Measurements from ENCODE around the gene HNRNPC. TPM values are rescaled to one million over a fixed set of nuclear protein-coding genes. Genes with fewer than 3 reads are reported as not detected.
A peak's percentile ranks its signal among the peaks of the same experiment; 100 is the strongest.

HNRNPC gene
- total and polyA plus RNA-seq, 2 experiments from 2014 or later: 584 to 674 TPM

DNA sequence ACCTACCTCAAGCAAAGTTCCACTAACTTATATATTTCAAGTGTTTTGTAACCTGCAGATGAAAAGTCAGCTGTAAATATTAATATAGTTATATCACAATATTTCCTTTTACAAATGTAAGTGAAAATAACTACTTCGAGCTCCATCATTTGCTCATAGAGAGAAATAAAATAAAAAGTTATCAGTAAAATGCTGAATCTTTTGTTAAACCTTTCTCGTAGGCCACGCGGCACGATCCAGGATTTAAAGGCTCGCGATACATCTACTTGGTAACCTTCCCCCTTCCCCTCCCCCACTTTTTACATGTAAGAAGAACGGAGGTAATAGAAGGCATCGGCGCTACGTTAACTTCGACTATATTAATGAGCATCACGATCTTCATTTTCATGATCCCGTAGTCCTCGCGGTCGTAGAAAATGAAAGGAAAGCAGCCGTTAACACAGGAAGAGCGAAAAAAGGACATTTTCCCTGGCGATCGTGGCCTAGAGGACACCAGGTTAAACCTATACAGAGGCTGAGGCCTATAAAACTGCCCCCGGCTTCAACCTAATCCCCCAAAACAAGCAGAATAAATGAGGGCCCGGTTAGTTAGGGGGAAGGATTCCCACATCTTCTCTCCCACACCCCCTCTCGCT is 508 bp downstream of the HNRNPC start:
- Histone ChIP-seq H3K4me2 (ENCODE audit: unreplicated experiment) (peak overlapping the region; percentile 97), H3K79me2 (ENCODE audit: insufficient read depth) (peaks cover 54% of the 10 kb centered on the region), H2AFZ (no peak overlapping the region), H3K4me1 (ENCODE audit: insufficient read depth) (peaks cover 35% of the 10 kb centered on the region), H3F3A (ENCODE audit: insufficient read depth) (peaks cover 50% of the 10 kb centered on the region), H3K9me2 (ENCODE audit: insufficient read depth) (no peaks in the 10 kb centered on the region), H3K27ac (peak overlapping the region; percentile 89), H3K36me3 (ENCODE audit: low read depth) (peaks cover 24% of the 10 kb centered on the region), H3K9ac (peak overlapping the region; percentile 99), H4K20me1 (ENCODE audit: insufficient read depth) (peaks cover 43% of the 10 kb centered on the region), H3K9me3 (ENCODE audit: low read depth) (no peaks in the 10 kb centered on the region), H3K27me3 (replicated peaks; ENCODE audit: insufficient read depth) (no peaks in the 10 kb centered on the region), H3K4me3 (peak overlapping the region; percentile 95)
- WGBS, 2 experiments (ENCODE audit: low coverage in 1 of 2, low lambda C conversion rate in 2 of 2, missing lambda C conversion rate in 2 of 2): 1% methylated on average over 24 of the region's 24 CpGs
- in situ Hi-C loops (cut with MboI): no loop called here
- peak; percentile 85 for DNase-seq
- TF ChIP-seq EZH2 (IDR thresholded peaks at IDR 0.05; ENCODE audit: insufficient read depth, poor library complexity, severe bottlenecking) (no peak), EZH2phosphoT487 (IDR thresholded peaks at IDR 0.05; ENCODE audit: insufficient read depth, low read depth) (no peak)

DNA sequence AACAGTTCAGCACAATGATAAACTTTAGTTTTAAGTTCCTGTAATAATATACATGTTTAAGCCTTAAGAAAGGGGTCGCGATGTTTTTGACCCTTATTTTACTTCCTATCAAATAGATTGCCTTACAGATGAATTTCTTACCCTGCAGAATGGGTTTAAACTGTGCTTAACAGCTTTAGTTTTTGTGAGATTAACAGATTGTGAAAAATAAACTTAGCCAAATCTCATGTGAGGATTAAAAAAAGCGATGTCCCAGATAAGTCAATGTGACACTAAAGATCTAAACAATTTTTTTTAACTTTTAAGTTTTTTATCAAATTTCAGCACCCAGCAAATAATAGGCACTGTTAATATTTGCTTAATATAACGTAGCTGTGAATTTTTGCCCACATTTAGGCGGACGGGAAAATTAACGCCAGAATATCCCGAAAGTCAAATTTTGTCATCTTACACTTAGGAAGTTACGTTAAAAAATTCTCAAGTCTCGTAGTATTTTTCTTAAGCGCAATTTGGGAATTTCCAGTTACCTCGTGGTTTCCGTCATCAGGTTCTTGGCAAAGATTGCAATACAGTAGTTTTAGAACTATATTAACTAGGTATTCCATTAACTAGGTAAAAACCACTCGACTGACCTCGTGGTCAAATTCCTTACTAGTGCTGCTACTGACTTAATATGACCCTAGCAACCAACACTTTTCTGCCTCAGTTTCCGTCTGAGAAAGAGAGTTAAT is 1.2 kb downstream of the HNRNPC start:
- Histone ChIP-seq H3F3A (ENCODE audit: insufficient read depth) (peaks cover 56% of the 10 kb centered on the region), H3K9ac (peak overlapping the region; percentile 99), H3K4me3 (peak overlapping the region; percentile 95), H3K79me2 (ENCODE audit: insufficient read depth) (peaks cover 61% of the 10 kb centered on the region), H3K36me3 (ENCODE audit: low read depth) (peaks cover 29% of the 10 kb centered on the region), H3K27ac (peak overlapping the region; percentile 89), H3K4me1 (ENCODE audit: insufficient read depth) (peaks cover 42% of the 10 kb centered on the region), H3K9me3 (ENCODE audit: low read depth) (no peaks in the 10 kb centered on the region), H3K27me3 (replicated peaks; ENCODE audit: insufficient read depth) (no peaks in the 10 kb centered on the region), H2AFZ (no peak overlapping the region), H3K9me2 (ENCODE audit: insufficient read depth) (no peaks in the 10 kb centered on the region), H3K4me2 (ENCODE audit: unreplicated experiment) (peak overlapping the region; percentile 97), H4K20me1 (ENCODE audit: insufficient read depth) (peaks cover 49% of the 10 kb centered on the region)
- TF ChIP-seq EZH2phosphoT487 (IDR thresholded peaks at IDR 0.05; ENCODE audit: insufficient read depth, low read depth) (no peak), EZH2 (IDR thresholded peaks at IDR 0.05; ENCODE audit: insufficient read depth, poor library complexity, severe bottlenecking) (no peak)
- in situ Hi-C loops (cut with MboI): no loop called here
- DNase-seq: peak; percentile 63
- whole genome bisulfite sequencing, 2 experiments (ENCODE audit: low coverage in 1 of 2, low lambda C conversion rate in 2 of 2, missing lambda C conversion rate in 2 of 2): 0 to 1% methylated on average over 16 of the region's 16 CpGs

DNA sequence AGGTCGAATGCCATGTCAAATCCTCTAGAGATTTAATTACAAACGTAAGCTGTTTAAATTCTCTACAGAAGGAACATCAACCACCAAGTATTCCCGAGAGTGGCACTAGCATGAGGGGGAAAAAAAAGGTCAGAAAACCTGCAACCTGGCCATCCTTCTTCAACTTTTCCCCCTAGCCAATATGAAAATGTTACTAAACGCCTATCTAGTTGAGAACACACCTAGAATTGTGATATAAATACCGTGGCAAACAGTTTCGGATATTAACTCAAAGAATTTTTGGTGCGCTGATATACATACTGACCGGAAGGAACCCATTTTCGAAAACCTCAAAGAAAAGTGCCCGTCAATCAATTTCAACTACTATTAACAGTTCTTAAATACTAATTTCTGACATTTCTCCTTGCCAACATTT is 1.8 kb downstream of the HNRNPC start:
- H3K4me2 ChIP-seq (ENCODE audit: unreplicated experiment): peak overlapping the region; percentile 97
- peaks cover 67% of the 10 kb centered on the region for H3K79me2 ChIP-seq (ENCODE audit: insufficient read depth)
- H3K27ac ChIP-seq: peak overlapping the region; percentile 89
- peaks cover 31% of the 10 kb centered on the region for H3K36me3 ChIP-seq (ENCODE audit: low read depth)
- 11 to 15% methylated on average over 10 of the region's 10 CpGs for WGBS, 2 experiments (ENCODE audit: low coverage in 1 of 2, low lambda C conversion rate in 2 of 2, missing lambda C conversion rate in 2 of 2)
- H3K9me3 ChIP-seq (ENCODE audit: low read depth): no peaks in the 10 kb centered on the region
- DNase-seq: peak; percentile 47
- no peak overlapping the region for H2AFZ ChIP-seq
- H3K4me1 ChIP-seq (ENCODE audit: insufficient read depth): peaks cover 47% of the 10 kb centered on the region
- H3K9me2 ChIP-seq (ENCODE audit: insufficient read depth): no peaks in the 10 kb centered on the region
- TF ChIP-seq EZH2 (IDR thresholded peaks at IDR 0.05; ENCODE audit: insufficient read depth, poor library complexity, severe bottlenecking) (no peak), EZH2phosphoT487 (IDR thresholded peaks at IDR 0.05; ENCODE audit: insufficient read depth, low read depth) (no peak)
- no peaks in the 10 kb centered on the region for H3K27me3 ChIP-seq (replicated peaks; ENCODE audit: insufficient read depth)
- peaks cover 50% of the 10 kb centered on the region for H4K20me1 ChIP-seq (ENCODE audit: insufficient read depth)
- H3K9ac ChIP-seq: peak overlapping the region; percentile 99
- in situ Hi-C loops (cut with MboI): no loop called here
- peak overlapping the region; percentile 95 for H3K4me3 ChIP-seq
- H3F3A ChIP-seq (ENCODE audit: insufficient read depth): peaks cover 58% of the 10 kb centered on the region

GRCh38 chr14:21264025-21264801 is 5.0 kb downstream of the HNRNPC start:
- no peak for TF ChIP-seq EZH2 (IDR thresholded peaks at IDR 0.05; ENCODE audit: insufficient read depth, poor library complexity, severe bottlenecking)
- TF ChIP-seq EZH2phosphoT487 (IDR thresholded peaks at IDR 0.05; ENCODE audit: insufficient read depth, low read depth): no peak
- H3K9me3 ChIP-seq (ENCODE audit: low read depth): no peaks in the 10 kb centered on the region
- peaks cover 73% of the 10 kb centered on the region for H3F3A ChIP-seq (ENCODE audit: insufficient read depth)
- H3K36me3 ChIP-seq (ENCODE audit: low read depth): peaks cover 56% of the 10 kb centered on the region
- 4 to 6% methylated on average over 4 of the region's 4 CpGs for WGBS, 2 experiments (ENCODE audit: low coverage in 1 of 2, low lambda C conversion rate in 2 of 2, missing lambda C conversion rate in 2 of 2)
- no peak overlapping the region for H2AFZ ChIP-seq
- H3K4me2 ChIP-seq (ENCODE audit: unreplicated experiment): peak overlapping the region; percentile 97
- peak; percentile 94 for DNase-seq
- peaks cover 99% of the 10 kb centered on the region for H3K79me2 ChIP-seq (ENCODE audit: insufficient read depth)
- H3K27me3 ChIP-seq (replicated peaks; ENCODE audit: insufficient read depth): no peaks in the 10 kb centered on the region
- in situ Hi-C loops (cut with MboI): no loop called here
- H4K20me1 ChIP-seq (ENCODE audit: insufficient read depth): peaks cover 63% of the 10 kb centered on the region
- peak overlapping the region; percentile 38 for H3K4me3 ChIP-seq
- H3K4me1 ChIP-seq (ENCODE audit: insufficient read depth): peaks cover 58% of the 10 kb centered on the region
- H3K27ac ChIP-seq: peak overlapping the region; percentile 82
- peak overlapping the region; percentile 99 for H3K9ac ChIP-seq
- H3K9me2 ChIP-seq (ENCODE audit: insufficient read depth): no peaks in the 10 kb centered on the region
